ENCODE data around the gene CAPN3.

Gene CAPN3

GRCh38 chr15:42392309-42393024 is 33.2 kb downstream of the CAPN3 start:
- FAIRE-seq (no peak), DNase-seq (ENCODE audit: low spot score) (no peak)

GRCh38 chr15:42394106-42394505 is 34.8 kb downstream of the CAPN3 start:
- no peak for FAIRE-seq
- DNase-seq (ENCODE audit: low spot score): no peak

- FAIRE-seq: no peak
- no peak for DNase-seq (ENCODE audit: low spot score)
These were observed 36.5 kb downstream of the CAPN3 start for GRCh38 chr15:42395838-42396237.

- FAIRE-seq: peak; percentile 83
- DNase-seq (ENCODE audit: low spot score): no peak
These were observed 42.5 kb downstream of the CAPN3 start for GRCh38 chr15:42401544-42402454.

- FAIRE-seq (no peak), DNase-seq (ENCODE audit: low spot score) (no peak)
These were observed 43.3 kb downstream of the CAPN3 start for GRCh38 chr15:42402455-42403205.

- DNase-seq (ENCODE audit: low spot score): no peak
- FAIRE-seq: no peak
These were observed 44.1 kb downstream of the CAPN3 start for GRCh38 chr15:42403389-42403788.

GRCh38 chr15:42404461-42405235 is 45.3 kb downstream of the CAPN3 start:
- FAIRE-seq: no peak
- no peak for DNase-seq (ENCODE audit: low spot score)

- DNase-seq (ENCODE audit: low spot score) (no peak), FAIRE-seq (no peak)
These were observed 46.7 kb downstream of the CAPN3 start for GRCh38 chr15:42405863-42406482.

- DNase-seq (ENCODE audit: low spot score) (no peak), FAIRE-seq (no peak)
These were observed 48.9 kb downstream of the CAPN3 start for GRCh38 chr15:42408178-42408577.

GRCh38 chr15:42409011-42409410 is 49.7 kb downstream of the CAPN3 start:
- no peak for FAIRE-seq
- no peak for DNase-seq (ENCODE audit: low spot score)

- DNase-seq (ENCODE audit: low spot score): no peak
- FAIRE-seq: no peak
These were observed 52.6 kb downstream of the CAPN3 start for GRCh38 chr15:42411884-42412283.

GRCh38 chr15:42413920-42414319 is 54.6 kb downstream of the CAPN3 start:
- no peak for DNase-seq (ENCODE audit: low spot score)
- no peak for FAIRE-seq

GRCh38 chr15:42419369-42419768 is 60.1 kb downstream of the CAPN3 start:
- DNase-seq (ENCODE audit: low spot score) (no peak), FAIRE-seq (no peak)

- FAIRE-seq: no peak
- no peak for DNase-seq (ENCODE audit: low spot score)
These were observed 62.1 kb downstream of the CAPN3 start for GRCh38 chr15:42421376-42421775.

- FAIRE-seq: no peak
- DNase-seq (ENCODE audit: low spot score): no peak
These were observed 68.3 kb downstream of the CAPN3 start for GRCh38 chr15:42427429-42428223.

- FAIRE-seq: no peak
These were observed 85.2 kb downstream of the CAPN3 start for GRCh38 chr15:42444415-42445063.

GRCh38 chr15:42445551-42445950 is 86.2 kb downstream of the CAPN3 start:
- DNase-seq (ENCODE audit: low spot score): no peak
- no peak for FAIRE-seq

More at GRCh38 chr15:42444415-42445063, 85.2 kb downstream of the CAPN3 start:
- no peak for DNase-seq (ENCODE audit: low spot score)

- FAIRE-seq (no peak), DNase-seq (ENCODE audit: low spot score) (no peak)
These were observed 88.3 kb downstream of the CAPN3 start for GRCh38 chr15:42447599-42447998.

- no peak for FAIRE-seq
- no peak for DNase-seq (ENCODE audit: low spot score)
These were observed 89.0 kb downstream of the CAPN3 start for GRCh38 chr15:42448281-42448680.

All from urothelium cell line (cell line).